HG02623 (cell line): ENCODE measurements around the gene MAP3K5.
"Not testable (repeated sequence)": the region's sequence is repeated elsewhere in the genome, so short reads cannot be mapped to it uniquely, and the experiment has no call there.

Experiments
- ATAC-seq: cut with Tn5 transposase; IDR thresholded peaks from one replicate; pipeline ENCODE4 v1.9.1; 2021; ENCODE audit warnings: moderate library complexity; ENCODE audit not compliant: unreplicated experiment

Gene MAP3K5

GRCh38 chr6:136772685-136773472 is 19.4 kb downstream of the MAP3K5 start:
- peak; percentile 58 for ATAC-seq

GRCh38 chr6:136771306-136771705 is 21.0 kb downstream of the MAP3K5 start:
- ATAC-seq, result no peak

- ATAC-seq, result no peak
These were observed 22.5 kb downstream of the MAP3K5 start for GRCh38 chr6:136769759-136770158.

GRCh38 chr6:136769124-136769523 is 23.2 kb downstream of the MAP3K5 start:
- ATAC-seq, result no peak

GRCh38 chr6:136767570-136768309 is 24.5 kb downstream of the MAP3K5 start:
- ATAC-seq, result no peak

- ATAC-seq, result no peak
These were observed 25.2 kb downstream of the MAP3K5 start for GRCh38 chr6:136767103-136767502.

GRCh38 chr6:136766274-136766673 is 26.0 kb downstream of the MAP3K5 start:
- ATAC-seq, result no peak

- peak; percentile 31 for ATAC-seq
These were observed 27.7 kb downstream of the MAP3K5 start for GRCh38 chr6:136764517-136764993.

- ATAC-seq, result peak; percentile 26
These were observed 28.4 kb downstream of the MAP3K5 start for GRCh38 chr6:136763716-136764516.

GRCh38 chr6:136763255-136763654 is 29.0 kb downstream of the MAP3K5 start:
- ATAC-seq, result peak; percentile 32

GRCh38 chr6:136762022-136762975 is 30.0 kb downstream of the MAP3K5 start:
- no peak for ATAC-seq

GRCh38 chr6:136761227-136761922 is 30.9 kb downstream of the MAP3K5 start:
- peak; percentile 19 for ATAC-seq

GRCh38 chr6:136760781-136761180 is 31.5 kb downstream of the MAP3K5 start:
- not testable (repeated sequence) for ATAC-seq

- no peak for ATAC-seq
These were observed 35.1 kb downstream of the MAP3K5 start for GRCh38 chr6:136757150-136757549.

- ATAC-seq, result no peak
These were observed 37.5 kb downstream of the MAP3K5 start for GRCh38 chr6:136754820-136755219.

GRCh38 chr6:136753624-136754023 is 38.7 kb downstream of the MAP3K5 start:
- no peak for ATAC-seq

- no peak for ATAC-seq
These were observed 39.7 kb downstream of the MAP3K5 start for GRCh38 chr6:136752554-136752953.

GRCh38 chr6:136751991-136752390 is 40.3 kb downstream of the MAP3K5 start:
- no peak for ATAC-seq

- peak; percentile 91 for ATAC-seq
These were observed 40.7 kb downstream of the MAP3K5 start for GRCh38 chr6:136751522-136751956.
